HG03045 (cell line): ENCODE data around the gene CADPS2.
"Not testable (repeated sequence)": the region's sequence is repeated elsewhere in the genome, so short reads cannot be mapped to it uniquely, and the experiment has no call there.

Source experiments
- ATAC-seq: cut with Tn5 transposase; IDR thresholded peaks from one replicate; pipeline ENCODE4 v1.9.1; 2021; ENCODE audit warnings: mild to moderate bottlenecking, moderate library complexity; ENCODE audit not compliant: unreplicated experiment

CADPS2 gene

DNA sequence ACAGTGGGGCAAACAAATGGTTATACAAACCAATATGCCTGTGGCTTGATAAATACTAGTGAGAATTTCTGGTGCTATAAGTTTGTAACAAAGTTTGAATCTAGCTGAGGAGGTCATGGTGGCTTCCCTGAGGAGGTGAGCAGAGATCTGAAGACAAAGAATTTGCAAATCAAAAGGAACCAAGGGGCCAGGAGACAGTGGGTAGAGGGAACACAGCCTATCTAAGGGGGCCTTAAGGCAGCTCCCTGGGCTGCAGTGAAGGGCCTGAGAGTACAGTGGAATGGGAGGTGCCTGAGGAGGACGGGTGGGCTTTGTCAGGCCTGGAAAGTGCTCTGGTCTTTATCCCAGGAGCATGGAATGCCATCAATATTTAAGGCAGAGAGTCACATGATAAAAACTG is 209.1 kb downstream of the CADPS2 start:
- no peak for ATAC-seq

DNA sequence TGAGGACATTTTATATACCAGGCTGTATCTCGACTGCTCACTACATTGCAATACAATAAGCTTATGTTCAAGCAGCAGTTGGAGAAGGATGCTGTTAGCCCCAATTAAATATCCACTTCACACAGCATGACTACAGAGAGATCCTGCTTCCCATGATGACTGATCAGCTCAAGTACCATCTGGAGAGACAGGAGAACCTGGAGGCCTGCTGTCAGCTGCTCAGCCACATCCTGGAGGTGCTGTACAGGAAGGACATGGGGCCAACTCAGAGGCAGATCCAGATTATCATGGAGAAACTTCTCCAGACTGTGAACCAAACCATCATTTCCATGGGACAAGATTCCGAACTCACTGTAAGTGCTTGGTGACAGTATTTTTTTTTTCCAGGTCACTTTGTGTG is 209.8 kb downstream of the CADPS2 start:
- ATAC-seq: no peak

DNA sequence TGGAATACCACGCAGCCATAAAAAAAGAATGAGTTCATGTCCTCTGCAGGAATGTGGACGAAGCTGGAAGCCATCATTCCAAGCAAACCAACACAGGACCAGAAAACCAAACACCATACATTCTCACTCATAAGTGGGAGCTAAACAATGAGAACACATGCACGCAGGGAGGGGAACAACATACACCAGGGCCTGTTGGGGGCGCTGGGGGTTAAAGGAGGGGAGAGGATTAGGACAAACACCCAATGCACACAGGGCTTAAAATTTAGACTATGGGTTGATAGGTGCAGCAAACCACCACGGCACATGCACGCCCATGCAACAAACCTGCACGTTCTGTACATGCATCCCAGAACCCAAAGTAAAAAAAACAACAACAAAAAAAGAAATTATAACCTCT is 210.6 kb downstream of the CADPS2 start:
- no peak for ATAC-seq

DNA sequence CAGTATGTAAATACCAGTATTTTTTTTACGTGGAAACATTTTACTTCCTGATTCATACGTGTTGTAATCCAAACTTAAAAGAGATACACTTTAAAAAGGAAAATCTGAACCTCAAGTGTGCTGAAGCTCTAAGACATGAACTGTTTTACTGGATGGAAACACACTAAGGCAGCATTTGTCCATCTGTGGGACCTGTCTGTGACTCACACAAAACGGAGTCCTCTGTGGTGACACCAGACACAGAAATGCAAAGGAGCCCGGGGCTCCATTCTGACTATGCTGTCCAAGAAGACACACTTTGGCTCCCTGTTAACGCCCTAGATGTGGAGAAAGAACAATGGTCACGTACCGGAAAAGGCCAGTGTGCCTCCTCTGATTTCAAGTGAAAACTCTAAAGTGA is 211.2 kb downstream of the CADPS2 start:
- no peak for ATAC-seq

DNA sequence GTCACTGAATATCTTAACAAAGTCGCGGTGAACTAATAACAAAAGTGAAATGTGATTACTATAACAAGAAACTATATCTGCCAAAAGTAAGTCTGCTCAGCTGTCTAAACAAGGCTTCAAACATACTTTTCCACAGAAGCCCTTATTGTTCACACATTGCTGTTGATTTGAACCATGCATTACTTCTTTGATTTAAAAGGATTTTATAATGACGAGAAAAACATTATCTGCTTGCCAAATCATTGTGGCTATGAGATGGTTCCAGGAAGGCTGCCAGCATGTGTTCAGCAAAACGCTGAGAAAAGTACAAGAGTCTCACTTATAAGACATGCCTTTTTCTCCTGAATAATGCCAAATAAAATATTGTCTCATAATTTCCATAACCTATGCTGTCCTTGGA is 211.8 kb downstream of the CADPS2 start:
- ATAC-seq: no peak

DNA sequence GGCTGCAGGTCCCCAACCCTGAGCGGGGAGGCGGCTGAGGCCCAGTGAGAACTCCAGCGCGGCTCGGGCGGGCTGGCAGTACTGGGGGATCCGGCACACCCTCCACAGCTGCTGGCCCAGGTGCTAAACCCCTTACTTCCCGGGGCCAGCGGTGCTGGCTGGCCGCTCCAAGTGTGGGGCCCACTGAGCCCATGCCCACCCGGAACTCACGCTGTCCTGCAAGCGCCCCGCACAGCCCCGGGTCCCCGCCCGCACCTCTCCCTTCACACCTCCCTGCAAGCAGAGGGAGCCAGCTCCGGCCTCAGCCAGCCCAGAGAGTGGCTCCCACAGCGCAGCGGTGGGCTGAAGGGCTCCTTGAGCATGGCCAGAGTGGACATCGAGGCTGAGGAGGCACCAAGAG is 212.3 kb downstream of the CADPS2 start:
- no peak for ATAC-seq

DNA sequence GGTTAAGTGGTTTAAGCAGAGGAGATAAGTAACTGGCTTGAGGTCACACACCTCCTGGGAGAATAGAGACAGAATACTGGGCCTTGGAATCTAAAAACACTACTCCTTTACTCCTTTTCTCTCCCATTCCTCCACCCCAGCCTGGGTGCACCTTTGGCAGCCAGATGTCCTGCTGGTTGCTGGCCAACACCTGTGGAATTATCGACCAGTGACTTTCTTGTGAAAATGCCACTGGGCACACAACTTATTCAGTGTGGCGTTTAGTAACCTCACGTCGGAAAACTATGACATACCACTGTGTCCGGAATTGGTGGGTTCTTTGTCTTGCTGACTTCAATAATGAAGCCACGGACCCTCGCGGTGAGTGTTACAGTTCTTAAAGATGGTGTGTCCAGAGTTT is 213.7 kb downstream of the CADPS2 start:
- ATAC-seq: no peak

DNA sequence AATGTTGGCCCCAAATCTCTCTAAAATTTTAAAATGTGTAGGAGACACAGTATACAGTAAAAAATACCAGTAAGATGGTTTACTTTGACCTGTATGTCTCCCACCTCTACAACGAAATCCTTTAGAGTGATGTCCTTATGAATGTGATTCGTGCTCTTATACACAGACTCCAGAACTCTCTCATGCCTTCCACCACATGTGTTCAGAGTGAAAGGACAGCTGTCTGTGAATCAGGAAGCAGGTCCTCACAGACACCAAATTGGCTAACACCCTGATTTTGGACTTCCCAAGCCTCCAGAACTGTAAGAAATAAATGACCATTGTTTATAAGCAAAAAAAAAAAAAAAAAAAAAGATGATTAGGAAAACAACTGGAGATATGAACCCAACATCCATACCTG is 222.5 kb downstream of the CADPS2 start:
- ATAC-seq: no peak

DNA sequence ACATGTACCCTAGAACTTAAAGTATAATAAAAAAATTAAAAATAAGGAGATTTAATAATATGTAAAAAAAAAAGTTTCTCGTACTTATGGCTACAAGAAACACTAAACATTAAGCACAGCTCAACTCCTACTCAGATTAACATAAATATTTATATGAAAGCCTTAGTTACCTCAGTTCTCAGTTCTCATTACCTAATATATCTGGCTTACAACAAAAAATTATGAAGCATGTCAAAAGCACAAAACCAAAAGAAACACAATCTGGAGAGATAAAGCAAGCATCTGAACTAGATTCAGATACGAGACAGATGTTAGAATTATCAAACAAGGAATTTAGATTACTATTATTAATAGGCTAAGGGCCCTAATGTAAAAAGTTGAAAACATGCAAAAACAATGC is 227.4 kb downstream of the CADPS2 start:
- ATAC-seq: no peak

DNA sequence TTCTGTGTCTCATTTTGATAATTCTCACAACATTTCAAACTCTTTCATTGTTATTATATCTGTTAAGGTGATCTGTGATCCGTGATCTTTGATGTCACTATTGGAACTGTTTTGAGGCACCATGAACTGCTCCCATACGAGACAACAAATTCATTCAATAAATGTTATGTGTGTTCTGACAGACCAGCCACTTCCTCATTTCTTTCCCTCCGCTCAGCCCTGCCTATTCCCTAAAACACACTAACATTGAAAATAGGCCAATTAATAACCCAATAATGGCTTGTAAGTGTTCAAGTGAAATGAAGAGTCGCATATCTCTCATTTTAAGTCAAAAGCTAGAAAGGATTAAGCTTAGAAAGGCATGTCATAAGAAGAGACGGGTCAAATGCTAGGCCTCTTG is 232.6 kb downstream of the CADPS2 start:
- ATAC-seq: no peak

DNA sequence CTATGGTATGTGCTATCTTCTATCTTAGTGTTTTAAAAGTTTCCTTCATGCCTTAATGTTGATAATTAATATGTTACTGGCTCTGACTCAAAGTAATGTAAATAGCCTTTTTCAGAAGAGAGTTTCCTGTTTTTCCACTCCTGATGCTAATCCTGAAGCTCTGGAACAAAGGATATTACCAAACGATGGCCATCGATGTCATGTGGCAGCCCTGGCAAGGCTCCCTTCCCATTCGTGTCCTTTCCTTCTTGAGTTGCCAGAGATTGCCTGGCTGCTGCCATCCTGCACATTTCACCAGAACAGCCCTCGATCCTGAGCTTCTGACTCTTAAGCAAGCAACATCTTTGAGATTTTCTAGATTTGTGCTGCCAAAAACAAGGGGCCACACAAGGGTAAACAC is 233.4 kb downstream of the CADPS2 start:
- ATAC-seq: no peak

DNA sequence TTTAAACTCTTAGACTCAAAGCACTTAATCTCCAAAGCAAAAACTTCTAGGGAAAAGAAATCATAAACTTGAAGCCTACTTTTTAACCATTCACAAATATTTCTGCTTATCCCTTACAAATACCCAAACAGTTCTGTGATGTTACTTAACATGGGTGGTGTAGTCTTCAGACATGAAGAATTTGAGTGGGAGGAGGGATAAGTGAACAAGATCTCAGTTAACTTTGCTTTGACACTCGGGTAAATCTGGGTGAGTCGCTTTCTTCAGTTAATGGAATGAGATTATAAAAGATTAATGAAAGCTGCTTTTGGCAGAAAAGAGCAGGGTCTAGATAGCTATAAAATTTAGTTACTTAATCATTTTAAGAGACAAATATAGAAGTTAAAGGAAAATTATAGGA is 234.8 kb downstream of the CADPS2 start:
- no peak for ATAC-seq

DNA sequence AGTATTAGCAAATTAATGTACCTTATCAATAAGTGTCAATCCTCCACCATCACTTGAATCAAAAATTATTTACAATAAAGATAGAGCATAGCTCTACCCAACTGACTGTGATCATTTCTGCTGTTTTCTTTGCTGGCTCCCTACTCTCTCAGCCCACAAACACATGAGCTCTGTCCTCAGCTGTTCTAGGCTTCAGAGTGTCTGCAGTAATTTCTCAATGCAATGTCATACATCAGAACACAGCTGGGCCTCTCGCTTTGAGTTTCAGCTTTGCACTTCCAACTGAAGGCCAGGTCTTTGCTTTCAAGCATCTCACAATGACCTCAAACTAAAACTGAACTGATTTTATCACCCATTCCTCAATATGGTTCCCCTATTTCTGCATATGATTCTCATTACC is 243.0 kb downstream of the CADPS2 start:
- no peak for ATAC-seq

DNA sequence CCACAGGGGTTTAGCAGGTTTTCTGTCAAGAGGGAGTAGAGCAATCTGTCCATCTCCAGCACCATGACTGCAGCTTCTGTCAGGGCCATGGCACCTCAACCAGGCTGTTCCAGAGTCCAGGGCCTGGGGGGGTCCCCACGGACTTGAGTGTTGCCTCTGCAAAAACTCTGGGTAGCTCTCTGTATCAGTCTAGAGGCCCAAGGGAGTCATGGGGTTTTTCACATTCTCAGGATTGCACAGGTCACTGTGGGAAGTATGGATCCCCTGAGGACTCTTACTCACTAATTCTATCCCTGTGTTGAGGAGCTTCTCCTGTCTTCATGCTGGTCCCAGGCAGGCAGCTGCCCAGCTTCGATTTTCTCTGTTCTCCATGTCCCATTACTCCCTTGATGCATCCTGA is 247.8 kb downstream of the CADPS2 start:
- no peak for ATAC-seq

DNA sequence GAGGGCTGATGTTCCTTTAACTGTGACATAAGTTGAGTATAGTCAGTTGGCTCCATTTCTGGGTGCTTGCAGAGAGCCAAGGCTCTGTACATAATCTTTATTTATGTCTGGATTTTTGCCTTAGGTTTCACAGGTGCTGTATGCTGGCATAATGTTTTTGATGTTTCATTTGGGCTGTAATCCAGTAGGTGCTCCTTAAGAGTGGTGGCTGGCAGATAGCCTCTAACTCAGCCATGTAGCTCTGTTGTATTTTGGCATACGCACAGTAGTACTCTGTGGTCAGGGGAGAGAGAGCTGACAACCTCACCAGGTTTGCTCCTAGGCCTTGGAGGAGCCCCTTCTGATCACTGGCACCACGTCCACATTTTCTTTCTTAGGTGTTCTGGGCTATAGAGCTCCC is 248.5 kb downstream of the CADPS2 start:
- no peak for ATAC-seq

DNA sequence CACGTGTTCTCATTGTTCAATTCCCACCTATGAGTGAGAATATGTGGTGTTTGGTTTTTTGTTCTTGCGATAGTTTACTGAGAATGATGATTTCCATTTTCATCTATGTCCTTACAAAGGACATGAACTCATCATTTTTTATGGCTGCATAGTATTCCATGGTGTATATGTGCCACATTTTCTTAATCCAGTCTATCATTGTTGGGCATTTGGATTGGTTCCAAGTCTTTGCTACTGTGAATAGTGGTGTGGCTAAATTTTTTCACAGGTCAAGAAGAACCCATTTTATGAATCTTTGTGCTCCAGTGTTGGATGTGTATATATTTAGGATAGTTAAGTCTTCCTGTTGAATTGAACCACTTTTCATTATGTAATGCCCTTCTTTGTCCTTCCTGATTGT is 250.8 kb downstream of the CADPS2 start:
- ATAC-seq: not testable (repeated sequence)

DNA sequence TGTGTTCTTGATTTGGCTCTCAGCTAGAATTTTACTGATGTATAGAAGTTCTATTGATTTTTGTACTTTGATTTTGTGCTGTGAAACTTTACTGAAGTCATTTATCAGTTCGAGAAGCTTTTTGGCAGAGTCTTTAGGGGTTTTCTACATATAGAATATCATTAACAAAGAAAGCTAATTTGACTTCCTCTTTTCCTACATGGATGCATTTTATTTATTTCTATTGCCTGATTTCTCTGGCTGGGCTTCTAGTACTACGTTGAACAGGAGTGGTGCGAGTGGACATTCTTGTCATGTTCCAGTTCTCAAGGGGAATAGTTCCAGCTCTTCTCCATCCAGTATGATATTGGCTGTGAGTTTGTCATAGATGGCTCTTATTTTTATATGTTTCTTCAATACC is 252.8 kb downstream of the CADPS2 start:
- ATAC-seq: no peak

DNA sequence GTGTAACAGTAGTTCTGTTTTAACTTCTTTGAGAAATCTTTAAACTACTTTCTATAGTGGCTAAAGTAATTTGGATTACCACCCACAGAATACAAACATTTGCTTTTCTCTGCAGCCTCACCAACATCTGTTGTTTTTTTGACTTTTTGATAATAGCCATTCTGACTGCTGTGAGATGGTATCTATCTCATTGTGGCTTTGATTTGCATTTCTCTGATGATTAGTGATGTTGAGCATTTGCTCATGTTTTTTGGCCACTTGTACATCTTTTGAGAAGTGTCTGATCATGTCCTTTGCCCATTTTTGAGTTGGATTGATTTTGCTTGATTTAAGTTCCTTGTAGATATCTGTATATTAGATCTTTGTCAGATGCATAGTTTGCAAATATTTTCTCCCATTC is 254.0 kb downstream of the CADPS2 start:
- ATAC-seq: no peak

DNA sequence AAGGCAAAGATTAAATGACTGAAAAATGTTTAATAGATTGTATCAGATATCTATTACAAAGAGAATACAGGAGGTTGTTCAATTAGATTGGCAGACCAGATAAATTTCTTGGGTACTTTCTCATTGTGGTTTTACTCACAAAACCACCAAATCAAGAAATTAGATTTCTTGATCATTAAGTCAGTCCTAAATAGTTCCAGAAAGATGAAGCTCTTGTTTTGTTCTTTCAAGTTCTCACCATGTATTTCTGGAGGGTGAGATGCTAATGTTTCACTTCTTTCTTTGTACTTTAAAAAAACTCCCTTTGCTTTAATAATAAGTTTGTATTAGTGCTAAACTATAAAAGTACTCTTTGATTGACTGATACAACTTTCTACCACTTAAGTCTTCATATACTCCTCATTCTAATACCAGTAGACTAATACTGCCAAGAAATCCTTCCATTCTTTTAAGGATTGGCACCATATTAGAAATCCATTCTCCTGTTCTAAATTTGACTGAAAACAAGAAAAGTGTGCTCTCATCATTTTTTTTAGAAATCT is 256.8 kb downstream of the CADPS2 start:
- no peak for ATAC-seq

DNA sequence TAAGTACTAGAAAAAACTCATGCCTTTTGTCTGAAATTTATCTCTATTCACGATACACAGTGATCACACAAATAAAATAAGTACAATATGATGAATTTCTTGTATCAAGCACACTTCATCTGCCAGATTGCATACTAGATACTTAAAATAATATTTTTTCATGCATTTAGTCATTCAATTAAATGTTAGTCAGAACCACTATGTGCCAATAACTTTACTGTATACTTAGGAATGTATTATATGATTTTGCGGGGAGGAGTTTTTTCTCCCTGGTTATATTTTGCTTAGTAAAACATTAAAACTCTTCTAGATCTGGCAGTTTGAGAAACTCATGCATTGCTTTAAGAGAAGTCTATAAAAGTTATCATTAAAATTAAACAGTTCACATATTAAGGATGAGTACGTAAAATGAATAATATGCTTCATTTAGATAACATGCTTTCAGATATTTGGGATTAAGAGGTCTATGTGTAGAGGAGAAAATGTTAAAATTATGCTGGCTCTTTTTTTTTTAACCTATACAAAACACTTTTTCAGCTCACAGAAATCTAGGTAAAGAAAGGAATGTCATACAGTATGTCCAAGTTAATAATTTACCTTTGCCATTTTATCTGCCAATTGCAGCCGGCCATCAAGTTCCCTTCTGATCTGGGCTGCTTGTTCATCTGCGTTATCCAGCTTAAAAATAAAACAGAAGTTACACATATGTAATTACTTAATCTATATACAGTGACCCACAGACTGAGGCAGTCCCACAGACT is 257.4 kb downstream of the CADPS2 start:
- no peak for ATAC-seq

DNA sequence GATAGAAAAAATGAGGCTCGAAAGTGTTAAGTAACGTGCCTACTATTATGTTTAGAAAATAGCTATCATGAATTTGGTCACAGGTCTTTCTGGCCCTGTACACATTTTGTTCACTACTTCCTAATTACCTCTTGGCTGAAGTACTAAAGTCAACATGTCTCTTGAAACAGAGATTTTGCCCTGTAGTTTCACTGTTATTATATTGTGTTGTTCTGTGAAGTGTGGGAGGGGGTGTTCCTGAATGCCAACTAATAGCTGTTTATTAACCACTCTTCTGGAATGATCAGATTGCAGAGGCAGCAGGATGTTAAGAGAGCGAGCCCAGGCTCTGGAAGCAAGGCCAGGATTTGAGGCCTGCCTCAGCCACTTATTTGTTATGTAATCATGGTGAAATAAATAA is 259.5 kb downstream of the CADPS2 start:
- ATAC-seq: no peak

DNA sequence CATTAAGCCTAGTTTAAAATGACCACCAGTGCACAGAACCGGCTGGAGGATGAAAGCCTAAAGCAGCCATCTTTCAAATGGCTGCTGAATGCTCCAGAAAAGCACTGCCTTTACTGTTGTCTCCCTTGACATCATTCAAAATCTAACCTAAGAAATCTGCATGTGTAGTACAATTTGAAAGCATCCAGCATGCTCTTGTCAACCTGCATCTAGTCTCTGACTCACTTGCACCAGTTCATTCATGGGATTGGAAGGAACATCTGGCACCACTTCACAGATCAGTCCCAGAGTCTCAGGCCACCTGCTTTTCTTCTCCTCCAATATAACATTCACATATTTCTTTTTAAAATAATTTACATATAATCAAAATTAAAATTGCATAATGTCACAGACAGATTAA is 263.6 kb downstream of the CADPS2 start:
- ATAC-seq: no peak

DNA sequence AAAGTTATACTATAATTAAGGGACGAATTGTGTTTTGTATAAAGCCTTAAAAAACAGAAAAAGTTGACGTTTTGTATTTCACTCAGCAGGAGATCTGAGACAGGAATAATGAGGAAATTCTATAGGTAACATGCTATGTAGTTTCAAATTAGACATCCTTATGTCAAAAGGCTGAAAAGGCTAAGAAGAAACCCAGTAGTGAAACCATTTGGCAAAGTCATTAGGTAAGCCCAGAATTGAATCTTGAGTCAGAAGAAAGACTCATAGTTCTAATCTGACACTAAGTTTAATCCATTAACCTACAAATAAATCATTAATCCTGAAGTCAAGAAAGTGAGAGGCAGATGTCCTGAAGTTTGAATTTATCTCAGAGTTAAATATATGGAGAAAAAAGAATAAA is 266.6 kb downstream of the CADPS2 start:
- ATAC-seq: no peak
